ENCODE measurements around the gene UBE2U.

DNA sequence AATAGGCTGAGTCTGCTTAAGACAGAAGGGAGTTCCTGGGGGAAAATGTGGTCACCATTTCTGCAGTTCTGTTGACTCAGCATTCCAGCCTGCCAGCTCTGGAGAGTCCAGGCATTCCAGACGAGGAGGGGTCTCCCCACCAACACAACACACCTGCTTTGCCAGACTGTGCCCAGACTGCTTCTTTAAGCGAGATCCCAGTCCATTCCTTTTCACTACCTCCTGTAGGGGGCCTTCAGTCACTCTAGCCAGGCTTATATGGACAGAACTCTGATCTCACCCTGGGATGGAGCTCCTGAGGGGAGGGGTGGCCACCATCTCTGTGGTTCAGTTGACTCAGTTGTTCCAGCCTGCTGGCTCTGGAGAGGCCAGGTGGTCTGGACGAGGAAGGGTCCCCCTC lies 48.5 kb downstream of the UBE2U start:
- TF ChIP-seq, protein P1, sequence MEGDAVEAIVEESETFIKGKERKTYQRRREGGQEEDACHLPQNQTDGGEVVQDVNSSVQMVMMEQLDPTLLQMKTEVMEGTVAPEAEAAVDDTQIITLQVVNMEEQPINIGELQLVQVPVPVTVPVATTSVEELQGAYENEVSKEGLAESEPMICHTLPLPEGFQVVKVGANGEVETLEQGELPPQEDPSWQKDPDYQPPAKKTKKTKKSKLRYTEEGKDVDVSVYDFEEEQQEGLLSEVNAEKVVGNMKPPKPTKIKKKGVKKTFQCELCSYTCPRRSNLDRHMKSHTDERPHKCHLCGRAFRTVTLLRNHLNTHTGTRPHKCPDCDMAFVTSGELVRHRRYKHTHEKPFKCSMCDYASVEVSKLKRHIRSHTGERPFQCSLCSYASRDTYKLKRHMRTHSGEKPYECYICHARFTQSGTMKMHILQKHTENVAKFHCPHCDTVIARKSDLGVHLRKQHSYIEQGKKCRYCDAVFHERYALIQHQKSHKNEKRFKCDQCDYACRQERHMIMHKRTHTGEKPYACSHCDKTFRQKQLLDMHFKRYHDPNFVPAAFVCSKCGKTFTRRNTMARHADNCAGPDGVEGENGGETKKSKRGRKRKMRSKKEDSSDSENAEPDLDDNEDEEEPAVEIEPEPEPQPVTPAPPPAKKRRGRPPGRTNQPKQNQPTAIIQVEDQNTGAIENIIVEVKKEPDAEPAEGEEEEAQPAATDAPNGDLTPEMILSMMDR (IDR thresholded peaks at IDR 0.05): no peak
- TF ChIP-seq FOXJ3 (CRISPR knock-in tag; IDR thresholded peaks at IDR 0.05; ENCODE audit: borderline replicate concordance) (no peak), ZNF671 (CRISPR knock-in tag; IDR thresholded peaks at IDR 0.05) (no peak), SMAD3 (CRISPR knock-in tag; IDR thresholded peaks at IDR 0.05; ENCODE audit: borderline replicate concordance) (no peak), NR1H2 (CRISPR knock-in tag; IDR thresholded peaks at IDR 0.05) (no peak), ELF4 (CRISPR knock-in tag; IDR thresholded peaks at IDR 0.05; ENCODE audit: low read depth) (no peak), ESRRA (CRISPR knock-in tag; IDR thresholded peaks at IDR 0.05; ENCODE audit: borderline replicate concordance) (no peak), ZNF121 (CRISPR knock-in tag; IDR thresholded peaks at IDR 0.05) (no peak)
